Left lung (tissue), 10 donors: Measurements from ENCODE around the gene PFN4. TPM values are rescaled to one million over a fixed set of nuclear protein-coding genes. Genes with fewer than 3 reads are reported as not detected.

Experiments
- ATAC-seq: fragments of 200-7000 bp; cut with Tn5 transposase; one replicate; pipeline ENCODE4 v1.9.1; 2020; ENCODE audit warnings: moderate library complexity
- DNase-seq, 4 donors: peaks; one replicate each; pipeline ENCODE4 v3.0.0-alpha.2; 2013 to 2020
- H3K27ac ChIP-seq, 2 donors: fragments of 200-600 bp; sonication (generic) in 1 of 2; one replicate each; pipeline versions ENCODE4 v1.5.0 to v1.8.0; 2020 to 2021
- H3K27me3 ChIP-seq, 2 donors: fragments of 200-600 bp; sonication (generic) in 1 of 2; one replicate each; pipeline versions ENCODE4 v1.5.0 to v1.8.0; 2020 to 2021
- H3K36me3 ChIP-seq, 2 donors: fragments of 200-600 bp; sonication (generic) in 1 of 2; one replicate each; pipeline versions ENCODE4 v1.5.0 to v1.8.0; 2020 to 2021
- H3K4me1 ChIP-seq, 2 donors: fragments of 200-600 bp; one replicate each; pipeline ENCODE4 v1.8.0; 2021
- H3K4me3 ChIP-seq, 2 donors: fragments of 200-600 bp; sonication (generic) in 1 of 2; one replicate each; pipeline versions ENCODE4 v1.5.0 to v1.8.0; 2020 to 2021; ENCODE audit warnings: mild to moderate bottlenecking in 1 of 2
- H3K9me3 ChIP-seq, 2 donors: fragments of 200-600 bp; sonication (generic) in 1 of 2; one replicate each; pipeline versions ENCODE4 v1.5.0 to v1.8.0; 2020 to 2021
- intact Hi-C, 2 donors: fragments of 100-400 bp; cut with DNase I; formaldehyde crosslinking; loops; one replicate each; pipeline versions ENCODE4 v1.11.2 to v1.14.2; 2022
- polyA plus RNA-seq, 6 donors: library from polyadenylated mRNA; unstranded; fragments of 120-200 nt; gene quantifications; one replicate each; pipeline ENCODE4 v1.2.1, GENCODE V29; 2013; ENCODE audit not compliant: insufficient read length in 6 of 6
- total RNA-seq, 2 donors: library from RNA; stranded (reverse); fragmentation: NEBNext Ultra II Directional; extraction: Animal tissue kit (Norgen Biotek cat#: 25700); gene quantifications; one replicate each; pipeline ENCODE4 v1.2.1, GENCODE V29; 2021
- TF ChIP-seq, protein P1 (sequence below), 2 donors: fragments of 200-600 bp; sonication (generic) in 1 of 2; IDR thresholded peaks; one replicate each; pipeline versions ENCODE4 v1.5.0 to v1.8.0; 2021; ENCODE audit warnings: antibody characterized with exemption in 2 of 2
- donor health status: DM: no; HTN: yes; CAD: no.
- donor health status: DM: no; HTN: no; CAD: no.

The PFN4 gene
- total and polyA plus RNA-seq, 8 donors, result 0.29 to 3.9 (median 2.4) TPM

DNA sequence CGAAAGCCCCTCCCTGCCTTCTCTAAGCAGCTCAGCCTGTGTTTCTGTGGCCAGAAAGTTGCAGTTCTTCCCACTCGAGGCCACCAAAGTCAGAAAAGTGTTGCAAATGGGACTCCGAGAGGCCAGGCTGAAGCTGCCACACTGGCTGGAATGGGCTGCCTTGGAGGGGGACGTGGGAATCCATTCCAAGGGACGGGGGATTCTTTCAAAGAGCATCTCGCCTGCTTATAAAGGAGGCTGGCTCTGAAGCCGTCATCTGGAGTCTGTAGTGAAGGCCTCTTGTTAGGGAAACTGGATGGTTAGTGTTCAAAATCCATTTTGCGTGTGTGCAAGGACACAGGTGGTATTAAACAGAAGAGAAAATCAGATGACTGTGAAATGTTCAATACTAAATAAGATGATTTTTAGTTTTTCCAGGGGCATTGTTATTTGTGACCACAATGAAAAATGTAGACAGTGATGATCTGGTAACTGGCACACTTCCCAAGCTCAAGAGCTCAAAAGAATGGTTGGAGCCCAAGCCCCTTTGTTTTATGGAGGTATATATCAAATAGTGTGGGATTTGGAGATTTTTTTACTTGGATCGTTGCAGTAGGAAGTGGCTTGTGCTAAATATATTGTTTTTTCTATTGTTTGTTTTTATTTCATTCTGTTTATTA lies 917 bp upstream of the PFN4 start:
- TF ChIP-seq, protein P1, sequence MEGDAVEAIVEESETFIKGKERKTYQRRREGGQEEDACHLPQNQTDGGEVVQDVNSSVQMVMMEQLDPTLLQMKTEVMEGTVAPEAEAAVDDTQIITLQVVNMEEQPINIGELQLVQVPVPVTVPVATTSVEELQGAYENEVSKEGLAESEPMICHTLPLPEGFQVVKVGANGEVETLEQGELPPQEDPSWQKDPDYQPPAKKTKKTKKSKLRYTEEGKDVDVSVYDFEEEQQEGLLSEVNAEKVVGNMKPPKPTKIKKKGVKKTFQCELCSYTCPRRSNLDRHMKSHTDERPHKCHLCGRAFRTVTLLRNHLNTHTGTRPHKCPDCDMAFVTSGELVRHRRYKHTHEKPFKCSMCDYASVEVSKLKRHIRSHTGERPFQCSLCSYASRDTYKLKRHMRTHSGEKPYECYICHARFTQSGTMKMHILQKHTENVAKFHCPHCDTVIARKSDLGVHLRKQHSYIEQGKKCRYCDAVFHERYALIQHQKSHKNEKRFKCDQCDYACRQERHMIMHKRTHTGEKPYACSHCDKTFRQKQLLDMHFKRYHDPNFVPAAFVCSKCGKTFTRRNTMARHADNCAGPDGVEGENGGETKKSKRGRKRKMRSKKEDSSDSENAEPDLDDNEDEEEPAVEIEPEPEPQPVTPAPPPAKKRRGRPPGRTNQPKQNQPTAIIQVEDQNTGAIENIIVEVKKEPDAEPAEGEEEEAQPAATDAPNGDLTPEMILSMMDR (IDR thresholded peaks at IDR 0.05), result no peak
- H3K4me1 ChIP-seq, result peaks cover 4 to 19% of the 10 kb centered on the region in 2 donors
- ATAC-seq (peak; percentile 5), DNase-seq (no peak)
- no peaks in the 10 kb centered on the region for H3K27me3 ChIP-seq
- H3K9me3 ChIP-seq, result no peaks in the 10 kb centered on the region
- peak overlapping the region; percentile 58 to 61 for H3K4me3 ChIP-seq
- H3K27ac ChIP-seq, result peak overlapping the region; percentile 87 to 93
- H3K36me3 ChIP-seq, result no peaks in the 10 kb centered on the region
- intact Hi-C loops, result no loop called here

DNA sequence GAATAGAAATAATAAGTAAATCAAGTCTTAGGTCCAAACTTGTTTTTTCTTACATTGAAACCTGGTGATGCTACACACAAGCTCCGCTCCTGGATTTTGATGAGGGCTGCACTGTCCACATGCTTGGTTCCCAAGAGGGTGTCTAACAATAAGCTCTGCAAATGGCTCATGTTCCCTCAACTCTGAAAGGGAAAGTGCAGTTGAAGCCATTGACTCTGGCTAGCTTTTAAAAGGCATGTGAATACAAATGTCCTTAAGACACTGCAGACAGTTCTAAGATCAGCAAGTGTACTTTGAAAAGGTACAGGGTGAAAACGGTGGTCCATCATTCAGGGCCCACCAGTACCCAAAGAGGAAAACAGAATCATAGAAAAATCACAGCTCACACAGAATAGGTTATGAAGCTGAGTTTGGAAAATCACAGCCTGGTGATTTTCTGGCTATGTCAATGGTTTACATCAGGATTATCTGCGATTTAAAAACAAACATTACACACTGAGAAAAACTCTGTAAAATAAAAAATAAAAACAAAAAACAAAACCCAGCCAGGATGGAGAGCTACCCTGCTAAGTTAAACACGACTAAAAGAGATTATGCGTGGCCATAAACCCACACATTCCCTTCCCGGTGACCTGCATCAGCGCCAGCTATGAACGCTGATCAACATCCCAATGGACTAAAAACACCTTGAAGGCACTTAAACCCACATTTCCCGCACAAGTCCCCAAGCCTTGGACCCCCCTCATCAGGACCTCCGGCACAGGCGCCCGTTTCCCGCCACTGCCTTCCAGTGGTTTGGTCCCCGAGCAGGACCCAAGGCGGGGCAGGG lies 554 bp downstream of the PFN4 start:
- Histone ChIP-seq H3K27me3 (no peaks in the 10 kb centered on the region), H3K27ac (peak overlapping the region; percentile 87 to 93), H3K36me3 (no peaks in the 10 kb centered on the region), H3K4me3 (peak overlapping the region; percentile 58 to 61), H3K4me1 (peaks cover 4 to 19% of the 10 kb centered on the region in 2 donors), H3K9me3 (no peaks in the 10 kb centered on the region)
- ATAC-seq (no peak), DNase-seq (no peak)
- intact Hi-C loops, result no loop called here
- TF ChIP-seq, protein P1 (IDR thresholded peaks at IDR 0.05), result no peak

DNA sequence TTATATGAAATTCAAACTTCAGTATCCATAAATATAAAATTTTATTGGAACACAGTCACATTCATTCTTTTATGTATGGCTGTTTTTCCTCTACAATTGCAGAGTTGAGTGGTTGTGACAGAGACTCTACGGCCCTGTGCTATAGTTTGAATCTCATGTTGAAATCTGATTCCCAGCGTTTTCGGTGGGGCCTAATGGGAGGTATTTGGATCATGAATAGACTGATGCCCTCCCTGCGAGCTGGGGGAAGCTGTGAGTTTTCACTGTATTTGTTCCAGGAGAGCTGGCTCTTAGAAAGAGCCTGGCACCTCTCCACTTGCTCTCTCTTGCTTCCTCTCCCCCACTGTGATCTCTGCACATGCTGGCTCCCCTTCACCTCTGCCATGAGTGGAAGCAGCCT lies 1.7 kb downstream of the PFN4 start:
- ATAC-seq (no peak), DNase-seq (no peak)
- Histone ChIP-seq H3K27ac (no peak overlapping the region), H3K4me1 (peaks cover 4 to 19% of the 10 kb centered on the region in 2 donors), H3K9me3 (no peaks in the 10 kb centered on the region), H3K4me3 (no peak overlapping the region), H3K36me3 (no peaks in the 10 kb centered on the region), H3K27me3 (no peaks in the 10 kb centered on the region)
- TF ChIP-seq, protein P1 (IDR thresholded peaks at IDR 0.05), result no peak
- intact Hi-C loops, result no loop called here

DNA sequence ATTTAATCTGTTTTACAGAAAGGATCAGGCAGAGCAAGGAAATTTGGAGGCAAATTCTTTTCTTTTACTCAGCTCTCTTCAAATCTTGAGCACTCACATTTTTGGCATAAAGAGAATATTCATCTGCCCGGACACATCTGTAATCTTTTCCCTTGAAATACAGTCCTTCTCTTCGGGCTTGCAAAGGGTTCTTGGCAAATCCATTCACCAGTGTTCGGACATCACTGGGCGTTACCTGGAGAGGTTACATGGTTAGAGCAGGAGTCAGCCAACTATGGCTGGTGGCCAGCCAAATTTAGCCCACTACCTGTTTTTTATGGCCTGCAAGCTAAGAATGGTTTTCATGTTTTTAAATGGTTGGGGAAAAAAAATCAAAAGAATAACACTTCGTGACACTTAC lies 2.1 kb downstream of the PFN4 start:
- intact Hi-C loops, result no loop called here
- no peaks in the 10 kb centered on the region for H3K36me3 ChIP-seq
- H3K27ac ChIP-seq, result no peak overlapping the region
- no peaks in the 10 kb centered on the region for H3K9me3 ChIP-seq
- H3K4me3 ChIP-seq, result no peak overlapping the region
- DNase-seq, result no peak
- ATAC-seq, result no peak
- H3K4me1 ChIP-seq, result peaks cover 4 to 19% of the 10 kb centered on the region in 2 donors
- no peaks in the 10 kb centered on the region for H3K27me3 ChIP-seq
- TF ChIP-seq, protein P1 (IDR thresholded peaks at IDR 0.05), result no peak

DNA sequence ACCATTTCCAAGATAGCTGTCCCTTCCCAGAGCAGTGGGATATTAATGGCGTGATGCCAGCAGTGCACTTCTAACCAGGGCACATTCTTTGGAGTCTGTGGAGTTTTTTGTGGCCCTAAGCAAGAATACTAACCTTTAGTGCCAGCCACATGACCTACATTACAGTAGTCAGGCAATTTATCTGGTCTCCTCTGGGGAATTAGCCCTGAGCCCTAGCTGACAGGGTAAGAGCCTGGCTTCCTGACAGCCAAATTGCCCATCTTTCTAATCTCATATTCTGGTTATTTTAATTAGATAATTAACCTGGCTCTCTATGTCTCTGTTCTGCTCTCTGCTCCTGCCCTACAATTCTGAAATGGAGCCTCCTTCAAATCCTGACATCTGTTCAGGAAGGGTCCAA lies 5.2 kb downstream of the PFN4 start:
- H3K27ac ChIP-seq, result no peak overlapping the region
- peaks cover 0 to 9% of the 10 kb centered on the region in 2 donors for H3K4me1 ChIP-seq
- no peak overlapping the region for H3K4me3 ChIP-seq
- DNase-seq (no peak), ATAC-seq (no peak)
- TF ChIP-seq, protein P1 (IDR thresholded peaks at IDR 0.05), result no peak
- H3K9me3 ChIP-seq, result peaks cover 0 to 3% of the 10 kb centered on the region in 2 donors
- H3K36me3 ChIP-seq, result peaks cover 0 to 7% of the 10 kb centered on the region in 2 donors
- no peaks in the 10 kb centered on the region for H3K27me3 ChIP-seq
- intact Hi-C loops, result no loop called here
